ENCODE results near the gene WFIKKN1. TPM values are rescaled to one million over a fixed set of nuclear protein-coding genes. Genes with fewer than 3 reads are reported as not detected.

Gene WFIKKN1
- total RNA-seq (2012; rRNA removed) (not detected in 2 replicates), polyA plus RNA-seq (2012; rRNA removed) (0.10 and 0.23 TPM in 2 replicates), Bru-seq, nascent RNA (percentile 28 among the genes with signal in this experiment), BruChase-seq, experiment 1, labeled RNA remaining after a 6-hour chase (percentile 43 among the genes with signal in this experiment), BruChase-seq, experiment 2, labeled RNA remaining after a 2-hour chase (percentile 34 among the genes with signal in this experiment)
- 0.08 and 0.24 TPM in 2 replicates for polyA plus RNA-seq (2012; cell fraction: cytosol; rRNA removed)
- polyA plus RNA-seq (2012; cell fraction: nucleus; rRNA removed; ENCODE audit: low replicate concordance), result 0.44 and 2.5 TPM in 2 replicates
- long read RNA-seq, full-length matches to known transcripts, result 2 of 2 reads
- long read RNA-seq, partial matches to known transcripts, result 0 of 2 reads
- long read RNA-seq, other reads (novel, unspliced or antisense), result 0 of 2 reads

- H2BK15ac ChIP-seq (ENCODE audit: low read depth, low read length), result no peak within 1 kb of the TSS
- H3K4ac ChIP-seq (ENCODE audit: low read depth, low read length), result no peak within 1 kb of the TSS
- peaks cover 17% of the 10 kb centered on the region; the same call in 1 of the 2 replicates for H3K36me3 ChIP-seq (ENCODE audit: control insufficient read depth, insufficient read depth, low read length)
- H3K27me3 ChIP-seq (ENCODE audit: control insufficient read depth, insufficient read depth, low read length), result no peaks in the 10 kb centered on the region
- H2BK5ac ChIP-seq (ENCODE audit: low read depth, low read length, poor library complexity, severe bottlenecking), result no peak within 1 kb of the TSS
- ATAC-seq (ENCODE audit: low read depth) (no peak), DNase-seq (no peak)
- peak within 1 kb of the TSS; percentile 32 for H2AFZ ChIP-seq (replicated peaks; ENCODE audit: low read length, poor library complexity)
- H3K18ac ChIP-seq (ENCODE audit: low read depth, low read length), result no peak within 1 kb of the TSS
- no peak within 1 kb of the TSS for H4K8ac ChIP-seq (ENCODE audit: low read depth in 2 of 2, low read length in 2 of 2)
- no peak within 1 kb of the TSS for H4K91ac ChIP-seq (ENCODE audit: insufficient read depth, low read depth, low read length)
- no peak within 1 kb of the TSS for H3K14ac ChIP-seq (replicated peaks; ENCODE audit: low read depth, low read length)
- H3K9ac ChIP-seq (ENCODE audit: low read depth, low read length), result no peak within 1 kb of the TSS
- no peak for TF ChIP-seq CTCF (conservative IDR thresholded peaks at IDR 0.05; ENCODE audit: low read depth, low read length)
- TF ChIP-seq MAZ (IDR thresholded peaks at IDR 0.05; ENCODE audit: borderline replicate concordance, low read depth, low read length), result no peak
- H2BK20ac ChIP-seq (ENCODE audit: low read depth, low read length), result no peak within 1 kb of the TSS
- ChIA-PET CTCF (no interaction called here), POLR2A (ENCODE audit: unreplicated experiment) (no interaction called here)
- no peak within 1 kb of the TSS for H3K23ac ChIP-seq (ENCODE audit: low read depth, low read length)
- H2AK9ac ChIP-seq (replicated peaks; ENCODE audit: low read depth, low read length, poor library complexity), result peak within 1 kb of the TSS; percentile 81
- H2BK120ac ChIP-seq (ENCODE audit: low read depth, low read length), result 0 out of 2 replicates have a peak within 1 kb of the TSS, but pooled peaks have one; percentile 4
- WGBS, 2 experiments (ENCODE audit: extremely low coverage in 2 of 2, insufficient read length in 1 of 2), result 21% methylated on average over 6 of the region's 23 CpGs; no CpG with 5 or more reads in 1 of the 2 experiments
- no peaks in the 10 kb centered on the region; the same call in 1 of the 2 replicates for H3K9me1 ChIP-seq (ENCODE audit: insufficient read depth, low read length)
- peaks cover 32% of the 10 kb centered on the region for H3K4me1 ChIP-seq (ENCODE audit: control insufficient read depth, insufficient read depth, low read length)
- H3K4me3 ChIP-seq (ENCODE audit: insufficient read depth, low read depth, low read length), result no peak within 1 kb of the TSS
- H2AK5ac ChIP-seq (ENCODE audit: low read depth, low read length), result no peak within 1 kb of the TSS
- H3K9me3 ChIP-seq (ENCODE audit: control insufficient read depth, insufficient read depth, low read length), result no peaks in the 10 kb centered on the region
- peaks cover 3% of the 10 kb centered on the region; the same call in 1 of the 2 replicates for H4K20me1 ChIP-seq (ENCODE audit: insufficient read depth, low read length)
- no peak within 1 kb of the TSS; the same call in 1 of the 2 replicates for H3K4me2 ChIP-seq (ENCODE audit: low read depth, low read length)
- no TSS peak for BruUV-seq (replicated peaks)
- no peak within 1 kb of the TSS for H3K27ac ChIP-seq (ENCODE audit: insufficient read depth, low read length)
- H4K5ac ChIP-seq (ENCODE audit: low read depth, low read length), result no peak within 1 kb of the TSS
- dilution Hi-C loops (cut with HindIII; ENCODE audit: low sequenced_read_pairs, unreplicated experiment) (no loop called here), intact Hi-C loops (cut with micrococcal nuclease) (no loop called here), in situ Hi-C loops (cut with MboI; ENCODE audit: low sequenced_read_pairs) (no loop called here)
- no peak within 1 kb of the TSS for H3K56ac ChIP-seq (ENCODE audit: extremely low read depth, insufficient read depth, low read length)
- peaks cover 3 to 29% of the 10 kb centered on the region in 2 experiments; a peak in 2 of 4 replicates for H3K79me1 ChIP-seq (ENCODE audit: low read depth in 1 of 2, low read length in 2 of 2)
These were observed at the start of gene WFIKKN1 for GRCh38 chr16:630815-631405. TSS of gene WFIKKN1 (plus strand) at chr16:630985. CDS start at chr16:631254, 269 bp downstream.
